IPS-NIHi11 (cell line): ENCODE data around the gene LRRC8A.
"Not testable (repeated sequence)": the region's sequence is repeated elsewhere in the genome, so short reads cannot be mapped to it uniquely, and the experiment has no call there.

Experiments used
- DNase-seq: peaks from one replicate; pipeline ENCODE4 v3.0.0; 2012; ENCODE audit warnings: mixed read lengths, low spot score

Gene LRRC8A

DNA sequence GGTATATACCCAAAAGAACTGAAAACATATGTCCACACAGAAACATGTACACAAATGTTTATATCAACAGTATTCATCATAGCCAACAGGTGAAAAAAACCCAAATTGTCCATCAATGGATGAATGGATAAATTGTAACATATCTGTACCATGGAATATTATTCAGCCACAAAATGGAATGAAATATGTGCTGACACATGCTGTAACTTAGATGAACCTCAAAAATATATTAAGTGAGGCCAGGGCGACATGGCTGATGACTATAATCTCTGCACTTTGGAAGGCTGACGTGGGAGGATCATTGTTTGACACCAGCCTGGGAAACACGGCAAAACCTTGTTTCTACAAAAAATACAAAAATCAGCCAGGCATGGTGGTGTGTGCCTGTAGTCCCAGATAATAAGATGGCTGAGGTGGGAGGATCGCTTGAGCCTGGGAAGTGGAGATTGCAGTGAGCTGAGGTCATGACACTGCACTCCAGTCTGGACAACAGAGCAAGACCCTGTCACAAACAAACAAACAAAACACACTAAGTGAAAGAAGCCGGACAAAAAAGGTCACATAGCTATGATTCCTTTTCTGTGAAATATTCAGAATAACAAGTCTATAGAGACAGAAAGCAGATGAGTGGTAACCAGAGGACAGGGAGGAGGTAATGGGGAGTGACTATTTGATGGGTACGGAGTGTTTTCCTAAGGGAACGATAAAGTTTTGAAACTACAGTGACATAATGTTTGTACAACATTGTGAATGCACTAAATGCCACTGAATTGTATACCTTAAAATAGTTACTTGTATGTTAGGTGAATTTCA lies 11.6 kb upstream of the LRRC8A start:
- DNase-seq: no peak

GRCh38 chr9:128870941-128871265 lies 11.0 kb upstream of the LRRC8A start:
- not testable (repeated sequence) for DNase-seq

GRCh38 chr9:128877852-128878251 lies 4.1 kb upstream of the LRRC8A start:
- DNase-seq: no peak

DNA sequence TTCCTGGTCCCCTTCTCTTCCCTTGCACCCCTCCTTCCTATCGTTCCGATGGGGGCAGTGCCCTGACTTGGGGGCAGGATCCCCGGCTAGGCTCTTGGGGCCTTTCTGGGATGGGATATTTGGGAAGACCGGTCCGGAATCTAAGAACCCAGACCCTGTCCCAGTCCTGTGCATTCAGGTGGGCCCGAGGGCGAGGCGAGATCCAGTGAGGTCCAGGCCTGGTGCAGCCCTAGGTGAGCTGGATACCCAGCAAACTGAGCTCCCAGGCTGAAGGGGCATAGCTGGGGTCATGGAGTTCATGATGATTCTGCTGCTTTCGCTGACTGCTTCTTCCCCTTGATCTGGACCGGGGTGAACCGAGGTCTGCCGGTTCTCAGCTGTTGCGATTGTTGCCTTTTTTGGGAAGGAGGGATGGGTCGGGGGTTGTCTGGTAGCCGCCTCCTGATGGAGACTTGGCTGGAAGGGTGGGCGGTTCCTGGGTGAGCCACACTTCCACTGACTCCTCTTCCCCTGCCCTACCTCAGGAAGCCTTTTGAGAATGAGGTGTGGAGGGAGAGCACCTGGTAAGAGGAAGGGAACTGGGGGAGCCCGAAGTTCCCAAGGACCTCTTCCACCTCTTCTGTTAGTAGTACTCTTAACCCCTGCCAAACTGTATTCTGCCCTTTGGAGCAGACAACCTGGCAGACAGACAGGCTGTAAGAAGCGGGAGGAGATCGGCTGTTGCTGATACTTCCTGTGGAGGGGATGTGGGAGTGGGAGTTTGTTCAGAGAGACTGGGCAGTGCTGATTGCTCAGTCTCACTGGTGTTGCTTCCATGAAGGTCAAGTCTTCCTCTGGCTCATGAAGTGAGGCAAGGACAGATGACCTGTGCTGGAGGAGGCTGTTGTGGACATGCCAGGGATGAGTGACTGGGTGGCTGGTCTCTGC lies 1.0 kb downstream of the LRRC8A start:
- no peak for DNase-seq

DNA sequence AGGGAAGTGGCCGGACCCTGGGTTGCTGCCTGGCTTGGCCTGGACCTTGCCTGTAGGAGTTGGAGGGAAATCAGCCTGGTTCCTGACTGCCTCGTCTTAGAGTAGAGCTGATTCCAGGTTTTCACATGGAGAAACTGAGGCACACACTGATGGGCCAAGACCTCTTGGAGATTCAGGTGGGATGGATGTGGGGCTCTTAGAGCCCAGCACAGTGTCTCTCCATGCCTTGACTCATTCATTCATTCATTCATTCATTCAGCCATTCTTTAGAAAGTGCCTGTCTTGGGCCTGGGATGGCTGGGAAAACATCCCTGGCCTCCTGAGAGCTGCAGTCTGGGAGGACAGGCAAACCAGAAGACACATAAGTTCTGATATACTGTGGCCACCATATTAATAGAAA lies 2.2 kb downstream of the LRRC8A start:
- no peak for DNase-seq

GRCh38 chr9:128885376-128885775 lies 3.4 kb downstream of the LRRC8A start:
- no peak for DNase-seq

- DNase-seq: no peak
Observed at GRCh38 chr9:128885798-128886197, 3.9 kb downstream of the LRRC8A start.

DNA sequence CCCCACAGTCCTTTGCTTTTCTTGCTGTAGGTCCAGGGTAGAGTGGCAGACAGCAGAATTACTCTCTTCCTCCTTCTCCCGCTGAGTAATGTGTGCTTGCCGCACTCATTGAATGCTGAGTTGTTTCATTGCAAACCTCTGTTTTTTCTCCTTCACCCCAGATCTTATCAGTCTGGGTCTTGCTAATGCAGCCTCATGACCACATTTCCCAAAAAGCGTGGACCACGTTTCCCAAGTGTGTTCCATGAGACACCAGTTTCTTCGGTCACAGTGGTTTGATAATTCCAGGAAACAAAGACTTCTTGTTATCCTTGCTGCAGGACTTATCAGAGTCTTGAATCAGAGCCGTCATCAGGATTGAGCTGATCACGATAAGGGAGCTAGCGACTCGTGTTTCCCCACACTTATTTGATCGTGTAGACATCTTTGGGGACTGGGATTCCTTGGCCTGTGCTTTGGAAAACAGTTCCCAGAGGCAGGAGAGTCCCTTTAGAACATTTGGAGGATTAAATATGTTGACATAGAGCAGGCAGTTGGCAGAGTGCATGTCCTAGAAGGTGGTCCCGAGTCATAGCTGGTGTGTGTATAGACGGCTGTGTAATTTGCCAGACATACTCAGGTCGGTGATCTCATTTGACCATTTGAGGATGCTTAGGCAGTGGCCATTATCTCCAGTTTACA lies 4.4 kb downstream of the LRRC8A start:
- DNase-seq: no peak

DNA sequence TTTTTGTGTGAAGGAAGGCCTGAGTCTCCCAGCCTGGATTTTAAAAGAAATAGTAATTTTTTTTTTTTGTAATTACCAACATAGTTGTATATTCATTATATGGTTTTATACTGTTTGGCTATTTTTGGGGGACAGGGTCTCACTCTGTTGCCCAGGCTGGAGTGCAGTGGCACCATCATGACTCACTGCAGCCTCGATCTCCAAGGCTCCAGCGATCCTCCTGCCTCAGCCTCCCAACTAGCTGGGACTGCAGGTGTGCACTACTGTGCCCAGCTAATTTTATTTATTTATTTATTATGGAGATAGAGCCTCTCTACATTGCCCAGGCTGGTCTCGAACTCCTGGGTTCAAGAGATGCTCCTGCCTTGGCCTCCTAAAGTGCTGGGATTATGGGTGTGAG lies 5.1 kb downstream of the LRRC8A start:
- DNase-seq: no peak

- DNase-seq: peak; percentile 57
Observed at GRCh38 chr9:128887914-128888350, 6.0 kb downstream of the LRRC8A start.

DNA sequence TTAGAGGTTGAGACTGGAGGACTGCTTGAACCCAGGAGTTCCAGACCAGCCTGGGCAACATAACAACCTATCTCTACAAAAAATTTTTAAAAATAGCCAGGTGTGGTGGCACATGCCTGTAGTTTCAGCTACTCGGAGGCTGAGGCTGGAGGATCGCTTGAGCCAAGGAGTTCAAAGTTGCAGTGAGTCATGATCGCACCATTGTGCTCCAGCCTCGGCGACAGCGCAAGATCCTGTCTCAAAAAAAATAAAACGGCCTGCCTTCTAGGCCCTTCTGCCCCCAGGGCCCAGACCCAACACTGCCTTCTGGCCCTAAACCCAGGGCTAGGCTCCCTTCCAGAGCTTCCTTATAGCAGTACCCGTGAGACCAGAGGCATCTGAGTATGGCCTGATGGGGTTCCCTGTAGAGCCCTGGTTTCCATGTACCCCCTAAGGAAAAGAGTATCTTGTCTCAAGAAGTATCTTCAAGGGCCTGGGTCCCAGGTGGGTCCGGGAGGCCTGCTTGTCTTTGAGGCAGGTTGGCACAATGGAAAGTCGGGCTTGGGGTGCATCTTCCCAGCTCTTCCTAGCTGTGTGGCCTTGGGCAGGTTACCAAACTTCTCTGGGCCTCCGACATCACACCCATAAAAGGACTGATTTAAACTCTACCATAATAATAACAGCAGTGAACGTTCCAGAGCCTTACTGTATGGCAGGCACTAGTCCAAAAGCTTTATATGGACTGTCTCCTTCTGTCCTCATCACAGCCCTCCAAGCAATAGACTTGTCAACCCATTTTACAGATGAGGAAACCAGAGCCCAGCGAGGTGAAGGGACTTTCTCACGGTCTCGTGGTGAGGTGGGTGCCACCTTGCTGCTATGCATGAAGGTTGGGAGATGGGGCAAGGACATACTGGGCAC lies 9.6 kb downstream of the LRRC8A start:
- no peak for DNase-seq

DNA sequence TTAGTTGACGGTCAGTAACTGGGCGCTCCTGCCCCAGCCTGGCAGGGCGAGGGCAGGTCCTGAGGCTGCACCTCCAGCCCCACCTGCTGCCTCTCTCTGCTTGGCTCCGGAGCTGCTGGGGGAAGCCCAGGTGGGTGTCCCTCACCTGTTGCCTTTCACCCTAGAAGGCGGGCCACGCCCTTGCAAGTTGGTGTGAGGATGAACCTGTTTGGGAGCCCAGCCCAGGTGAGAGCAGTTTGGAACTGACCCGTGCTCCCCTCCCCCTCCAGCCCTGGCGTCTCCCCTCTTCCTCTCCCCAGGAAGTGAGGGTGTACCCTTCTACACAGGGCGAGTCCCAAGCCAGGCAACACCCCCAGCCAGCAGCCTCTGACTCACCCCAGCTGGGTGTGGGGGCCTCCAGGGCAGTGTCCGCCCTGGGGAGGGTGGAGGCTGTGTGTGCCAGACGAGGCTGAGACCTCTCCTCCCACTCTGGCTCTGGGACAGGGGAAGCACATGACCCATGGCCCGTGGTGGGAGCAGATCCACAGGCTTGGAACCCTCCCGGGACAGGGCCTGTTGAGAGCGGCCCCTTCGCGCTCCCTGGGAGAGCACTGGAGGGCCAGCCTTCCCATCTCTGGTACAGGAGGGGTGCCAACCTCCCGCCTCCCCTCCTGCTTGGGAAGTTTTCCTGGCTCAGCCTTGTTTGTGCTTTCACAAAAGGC lies 10.4 kb downstream of the LRRC8A start:
- DNase-seq: peak; percentile 42

DNA sequence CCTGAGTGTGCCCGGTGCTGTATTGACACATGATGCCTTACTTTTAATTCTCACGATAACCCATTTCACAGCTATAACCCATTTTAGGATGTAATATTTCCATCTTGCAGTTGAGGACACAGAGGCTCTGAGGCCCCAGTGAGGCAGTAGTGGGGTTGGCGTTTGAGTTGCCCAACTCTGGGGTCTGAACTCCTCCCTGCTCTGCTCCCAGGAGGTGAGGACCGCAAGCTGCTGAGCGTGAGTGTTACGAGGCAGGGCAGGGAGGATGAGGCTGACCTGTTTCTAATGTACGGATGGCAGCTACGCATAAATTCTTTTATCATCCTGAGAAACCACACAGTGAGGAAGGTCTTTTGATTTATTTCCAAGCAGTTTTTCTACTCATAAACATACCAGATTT lies 11.4 kb downstream of the LRRC8A start:
- DNase-seq: no peak

DNA sequence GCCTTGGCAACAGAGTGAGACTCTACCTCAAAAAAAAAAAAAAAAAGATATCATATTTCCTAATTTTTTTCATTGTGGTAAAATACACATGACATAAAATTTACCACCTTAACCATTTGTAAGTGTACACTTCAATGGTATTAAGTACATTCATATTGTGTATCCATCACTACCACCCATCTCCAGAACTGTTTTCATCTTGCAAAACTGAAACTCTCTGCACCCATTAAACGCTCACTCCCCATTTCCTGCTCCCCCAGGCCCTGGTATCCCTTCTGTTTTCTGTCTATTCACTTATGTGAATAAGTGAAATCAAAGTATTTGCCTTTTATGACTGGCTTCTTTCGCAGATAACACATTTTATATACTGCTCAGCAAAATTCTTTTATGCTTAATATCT lies 12.8 kb downstream of the LRRC8A start:
- no peak for DNase-seq

DNA sequence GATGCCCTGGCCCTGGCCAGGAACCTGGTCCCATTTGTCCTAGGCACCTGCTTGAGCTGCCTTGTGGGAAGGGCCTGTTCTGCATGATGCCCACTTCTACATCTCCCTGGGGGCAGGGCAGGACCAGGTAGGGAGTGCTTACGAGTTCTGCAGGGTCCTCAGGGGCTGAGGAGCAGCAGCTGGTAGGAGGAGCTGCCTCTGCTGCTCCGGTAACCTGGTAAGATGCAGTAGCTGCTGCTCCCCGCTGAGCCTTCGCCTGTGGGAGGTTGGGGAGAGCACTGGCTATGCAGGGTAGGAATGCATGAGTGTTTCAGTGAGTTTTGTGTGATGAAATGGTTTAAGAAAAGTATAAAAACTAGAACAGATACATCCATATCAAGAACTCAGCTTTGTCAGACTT lies 13.6 kb downstream of the LRRC8A start:
- DNase-seq: peak; percentile 51

DNA sequence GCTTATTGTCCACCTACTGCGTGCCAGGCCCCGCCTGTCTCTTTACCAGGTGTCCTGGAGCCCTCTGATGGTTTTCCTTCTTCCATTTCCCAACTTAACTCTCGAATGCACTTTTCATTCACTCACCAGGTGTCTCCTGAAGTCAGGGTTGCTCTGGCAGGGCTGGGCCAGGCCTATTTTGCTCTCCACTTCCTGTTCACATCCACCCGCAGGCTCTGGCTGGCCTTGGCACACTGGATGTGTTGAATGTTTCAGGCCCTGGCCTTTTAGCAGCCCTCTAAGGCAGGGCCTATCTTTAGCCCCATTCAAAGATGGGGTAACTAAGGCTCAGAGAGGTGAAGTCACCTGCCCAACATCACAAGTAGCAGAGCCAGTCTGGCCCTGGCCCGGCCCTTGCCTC lies 16.4 kb downstream of the LRRC8A start:
- DNase-seq: no peak

GRCh38 chr9:128898845-128899565 lies 17.1 kb downstream of the LRRC8A start:
- DNase-seq: no peak

DNA sequence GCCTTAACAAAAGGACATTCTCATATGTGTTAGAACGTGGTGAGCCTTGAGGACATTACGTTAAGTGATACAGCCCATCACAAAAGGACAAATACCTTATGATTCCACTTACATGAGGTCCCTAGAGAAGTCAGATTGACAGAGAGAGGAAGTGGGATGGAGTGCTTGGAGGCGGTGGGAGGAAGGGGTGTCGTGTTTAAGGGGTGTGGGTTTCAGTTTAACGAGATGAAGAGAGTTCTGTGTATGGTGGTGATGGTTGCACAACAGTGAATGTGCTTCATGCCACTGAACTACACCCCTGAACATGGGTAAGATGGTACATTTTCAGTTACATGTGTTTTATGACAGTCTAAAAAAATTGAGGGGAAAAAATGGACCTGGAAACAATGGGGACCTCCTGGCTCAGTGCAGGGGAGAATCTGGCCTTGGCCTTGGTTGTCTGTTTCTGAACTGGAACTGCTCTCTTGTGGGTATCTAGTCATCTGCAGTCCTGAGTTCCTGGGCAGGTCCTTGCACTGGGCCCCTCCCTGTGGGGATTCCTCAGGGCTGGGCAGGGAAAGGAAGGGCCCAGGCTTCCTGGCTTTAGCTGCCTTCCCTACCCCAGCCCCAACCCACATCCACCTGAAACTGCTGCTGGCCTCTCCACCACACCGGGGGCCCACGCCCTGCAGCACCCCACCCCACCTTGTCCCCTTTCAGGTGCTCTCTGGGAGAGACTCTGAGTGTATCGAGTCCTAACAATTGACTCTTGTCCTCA lies 17.8 kb downstream of the LRRC8A start:
- no peak for DNase-seq

- no peak for DNase-seq
Observed at GRCh38 chr9:128901379-128901778, 19.4 kb downstream of the LRRC8A start.

- no peak for DNase-seq
Observed at GRCh38 chr9:128901822-128902221, 19.9 kb downstream of the LRRC8A start.
